Subcutaneous adipose tissue (tissue), 4 donors: ENCODE measurements around the gene CHCHD3. TPM values are rescaled to one million over a fixed set of nuclear protein-coding genes. Genes with fewer than 3 reads are reported as not detected.

Experiments
- CTCF ChIP-seq: fragments of 450-650 bp; IDR thresholded peaks from one replicate; pipeline ENCODE4 v1.5.1; 2016; ENCODE audit warnings: low read depth, mild to moderate bottlenecking, control low read depth, antibody characterized with exemption, moderate library complexity
- total RNA-seq, 4 donors: library from RNA; depleted of rRNA; stranded (reverse); fragments of >200 nt; gene quantifications; one replicate each; pipeline ENCODE4 v1.1.0, GENCODE V29; 2016

The CHCHD3 gene
- total RNA-seq, 4 donors from 2014 or later = 44.9 to 69.7 (median 55.8) TPM

- no peak for TF ChIP-seq CTCF
Measured at GRCh38 chr7:132776048-132776620, 305.8 kb downstream of the CHCHD3 start.

GRCh38 chr7:132773527-132773956, 308.3 kb downstream of the CHCHD3 start:
- no peak for TF ChIP-seq CTCF

GRCh38 chr7:132771301-132771730, 310.6 kb downstream of the CHCHD3 start:
- TF ChIP-seq CTCF = no peak

GRCh38 chr7:132770055-132770454, 311.8 kb downstream of the CHCHD3 start:
- no peak for TF ChIP-seq CTCF

- TF ChIP-seq CTCF = no peak
Measured at GRCh38 chr7:132769280-132769679, 312.6 kb downstream of the CHCHD3 start.

GRCh38 chr7:132768099-132768498, 313.8 kb downstream of the CHCHD3 start:
- no peak for TF ChIP-seq CTCF

GRCh38 chr7:132767378-132767777, 314.5 kb downstream of the CHCHD3 start:
- no peak for TF ChIP-seq CTCF
